Testis (tissue), 3 donors: Measurements from ENCODE around the gene COL4A1. TPM values are rescaled to one million over a fixed set of nuclear protein-coding genes. Genes with fewer than 3 reads are reported as not detected.

ENCODE experiments used
- DNase-seq: peaks from one replicate; pipeline ENCODE4 v3.0.0-alpha.2; 2019
- H3K27ac ChIP-seq, 2 donors: fragments of 200-600 bp; sonication (generic); one replicate each; pipeline ENCODE4 v1.5.1; 2019
- H3K27me3 ChIP-seq: fragments of 200-600 bp; sonication (generic); one replicate; pipeline ENCODE4 v1.5.1; 2019
- H3K36me3 ChIP-seq: fragments of 200-600 bp; sonication (generic); one replicate; pipeline ENCODE4 v1.5.1; 2017; ENCODE audit warnings: low read depth; ENCODE audit errors: missing control alignments
- H3K4me1 ChIP-seq: fragments of 200-600 bp; sonication (generic); one replicate; pipeline ENCODE4 v1.5.1; 2019
- H3K4me3 ChIP-seq, 2 donors: fragments of 200-600 bp; sonication (generic); one replicate each; pipeline ENCODE4 v1.5.1; 2017 to 2019
- H3K9me3 ChIP-seq: fragments of 200-600 bp; sonication (generic); one replicate; pipeline ENCODE4 v1.5.1; 2017
- CTCF ChIP-seq, 3 experiments: fragments of 450-650 bp in 2 of 3; fragments of 200-600 bp in 1 of 3; sonication (generic) in 1 of 3; IDR thresholded peaks; one replicate each; pipeline ENCODE4 v1.5.1; 2016 to 2019; ENCODE audit warnings: antibody characterized with exemption in 3 of 3, mild to moderate bottlenecking in 2 of 3, moderate library complexity in 1 of 3
- POLR2A ChIP-seq: fragments of 450-650 bp; IDR thresholded peaks from one replicate; pipeline ENCODE4 v1.6.1; 2017; ENCODE audit warnings: antibody characterized with exemption, mild to moderate bottlenecking, moderate library complexity
- WGBS, 2 donors: methylation state at CpG; one replicate each; pipeline ENCODE4 v1.1.5; 2018; 5-methylcytosine and 5-hydroxymethylcytosine counted together
- intact Hi-C: fragments of 100-400 bp; cut with DNase I; formaldehyde crosslinking; loops from one replicate; pipeline ENCODE4 v1.15.1; 2023; ENCODE audit warnings: low total_unique reads
- polyA plus RNA-seq: library from polyadenylated mRNA; stranded (reverse); fragments of 350-450 nt; fragmentation: Illumina TruSeq; extraction: RNeasy Lipid Tissue Mini Kit (QIAGEN cat#74804); gene quantifications from one replicate; pipeline ENCODE4 v1.2.3, GENCODE V29; 2014; ENCODE audit warnings: low read depth, low replicate concordance; ENCODE audit not compliant: insufficient read depth
- total RNA-seq, 2 donors: library from RNA; depleted of rRNA; stranded (reverse); fragments of >200 nt; gene quantifications; one replicate each; pipeline ENCODE4 v1.2.3, GENCODE V29; 2016

COL4A1 gene
- total and polyA plus RNA-seq, 3 donors from 2014 or later, result 35.5 to 43.0 (median 39.0) TPM

GRCh38 chr13:110212529-110212928, 94.4 kb downstream of the COL4A1 start:
- no peak overlapping the region for H3K27ac ChIP-seq
- WGBS, 2 donors, result 95% methylated on average over 9 of the region's 9 CpGs
- H3K4me1 ChIP-seq, result peaks cover 12% of the 10 kb centered on the region
- H3K27me3 ChIP-seq, result no peaks in the 10 kb centered on the region
- no peak overlapping the region for H3K4me3 ChIP-seq
- H3K36me3 ChIP-seq, result no peaks in the 10 kb centered on the region
- no peak for TF ChIP-seq CTCF (IDR thresholded peaks at IDR 0.05)
- TF ChIP-seq POLR2A, result no peak
- intact Hi-C loops, result no loop called here
- no peaks in the 10 kb centered on the region for H3K9me3 ChIP-seq
- no peak for DNase-seq

GRCh38 chr13:110211735-110212134, 95.2 kb downstream of the COL4A1 start:
- Histone ChIP-seq H3K36me3 (no peaks in the 10 kb centered on the region), H3K9me3 (no peaks in the 10 kb centered on the region), H3K4me1 (peaks cover 5% of the 10 kb centered on the region), H3K27me3 (no peaks in the 10 kb centered on the region), H3K27ac (no peak overlapping the region), H3K4me3 (no peak overlapping the region)
- TF ChIP-seq CTCF (IDR thresholded peaks at IDR 0.05) (no peak), POLR2A (no peak)
- intact Hi-C loops, result no loop called here
- WGBS, 2 donors, result 92 to 94% methylated on average over 6 of the region's 6 CpGs
- DNase-seq, result no peak

DNA sequence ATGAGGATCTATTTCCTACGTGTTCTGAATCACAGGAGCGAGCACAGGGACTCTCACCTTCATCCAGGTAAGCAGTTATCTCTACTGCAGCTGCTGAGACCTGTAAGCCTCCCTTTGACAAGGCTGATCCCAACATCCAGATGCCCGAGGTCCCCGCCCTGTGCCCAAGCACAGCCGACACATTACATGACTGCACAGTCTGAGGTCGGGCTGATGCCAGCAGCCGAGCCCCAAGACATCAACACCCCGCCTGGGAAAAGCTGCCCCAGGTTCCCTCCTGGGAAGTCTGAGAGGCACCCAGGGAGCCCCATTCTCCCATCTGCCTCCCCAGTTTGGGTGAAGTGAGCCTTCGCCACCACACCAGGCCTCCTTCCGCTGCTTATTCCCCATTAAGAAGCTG, 95.9 kb downstream of the COL4A1 start:
- no peak overlapping the region for H3K27ac ChIP-seq
- no peak for DNase-seq
- H3K9me3 ChIP-seq, result no peaks in the 10 kb centered on the region
- H3K36me3 ChIP-seq, result no peaks in the 10 kb centered on the region
- TF ChIP-seq CTCF (IDR thresholded peaks at IDR 0.05) (no peak), POLR2A (no peak)
- no peak overlapping the region for H3K4me3 ChIP-seq
- H3K27me3 ChIP-seq, result no peaks in the 10 kb centered on the region
- H3K4me1 ChIP-seq, result peaks cover 2% of the 10 kb centered on the region
- intact Hi-C loops, result no loop called here
- 95 to 97% methylated on average over 10 of the region's 10 CpGs for WGBS, 2 donors

GRCh38 chr13:110210604-110210985, 96.4 kb downstream of the COL4A1 start:
- Histone ChIP-seq H3K27me3 (no peaks in the 10 kb centered on the region), H3K36me3 (no peaks in the 10 kb centered on the region), H3K4me3 (no peak overlapping the region), H3K27ac (no peak overlapping the region), H3K9me3 (no peaks in the 10 kb centered on the region), H3K4me1 (no peaks in the 10 kb centered on the region)
- WGBS, 2 donors, result 87 to 91% methylated on average over 3 of the region's 3 CpGs
- no peak for DNase-seq
- intact Hi-C loops, result no loop called here
- no peak for TF ChIP-seq CTCF (IDR thresholded peaks at IDR 0.05)
- no peak for TF ChIP-seq POLR2A

DNA sequence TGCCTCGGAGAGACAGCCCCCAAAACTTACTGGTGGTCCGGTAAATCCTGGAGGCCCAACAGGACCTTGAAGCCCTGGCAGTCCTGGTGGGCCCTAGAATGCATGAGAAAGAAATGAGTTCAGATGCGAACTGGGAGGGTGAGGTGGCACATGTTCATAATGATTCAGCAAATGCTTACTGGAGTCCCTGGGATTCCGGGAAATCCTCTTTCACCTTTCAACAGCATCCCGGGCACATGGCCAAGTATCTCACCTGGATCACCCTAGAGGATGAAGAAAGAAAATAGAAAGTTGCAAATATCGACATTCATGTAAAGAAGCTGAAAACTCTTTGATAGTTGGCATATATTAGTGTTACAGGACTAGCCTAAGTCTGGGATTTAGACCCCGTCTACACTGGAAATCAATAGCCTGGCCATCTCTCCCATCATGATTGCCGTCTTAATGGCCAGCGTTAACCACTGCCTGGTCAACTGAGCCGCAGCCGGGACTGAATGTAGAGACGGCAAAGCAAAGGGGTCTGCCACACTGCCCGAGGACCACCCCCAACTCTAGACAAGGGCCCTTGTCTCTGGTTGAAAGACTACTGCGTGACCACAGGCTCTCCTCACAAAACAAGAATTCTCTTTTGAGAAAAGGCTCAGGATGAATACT, 96.9 kb downstream of the COL4A1 start:
- intact Hi-C loops, result no loop called here
- DNase-seq, result no peak
- TF ChIP-seq POLR2A, result no peak
- no peak for TF ChIP-seq CTCF (IDR thresholded peaks at IDR 0.05)
- no peaks in the 10 kb centered on the region for H3K9me3 ChIP-seq
- no peaks in the 10 kb centered on the region for H3K27me3 ChIP-seq
- H3K4me1 ChIP-seq, result no peaks in the 10 kb centered on the region
- H3K36me3 ChIP-seq, result no peaks in the 10 kb centered on the region
- 96 to 97% methylated on average over 14 of the region's 14 CpGs for WGBS, 2 donors
- H3K27ac ChIP-seq, result no peak overlapping the region
- H3K4me3 ChIP-seq, result no peak overlapping the region
